GM18858 (cell line): ENCODE results near the gene PTER.

Experiments
- ATAC-seq: cut with Tn5 transposase; IDR thresholded peaks from one replicate; pipeline ENCODE4 v1.9.1; 2021; ENCODE audit not compliant: unreplicated experiment

PTER gene, protein sequence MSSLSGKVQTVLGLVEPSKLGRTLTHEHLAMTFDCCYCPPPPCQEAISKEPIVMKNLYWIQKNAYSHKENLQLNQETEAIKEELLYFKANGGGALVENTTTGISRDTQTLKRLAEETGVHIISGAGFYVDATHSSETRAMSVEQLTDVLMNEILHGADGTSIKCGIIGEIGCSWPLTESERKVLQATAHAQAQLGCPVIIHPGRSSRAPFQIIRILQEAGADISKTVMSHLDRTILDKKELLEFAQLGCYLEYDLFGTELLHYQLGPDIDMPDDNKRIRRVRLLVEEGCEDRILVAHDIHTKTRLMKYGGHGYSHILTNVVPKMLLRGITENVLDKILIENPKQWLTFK

DNA sequence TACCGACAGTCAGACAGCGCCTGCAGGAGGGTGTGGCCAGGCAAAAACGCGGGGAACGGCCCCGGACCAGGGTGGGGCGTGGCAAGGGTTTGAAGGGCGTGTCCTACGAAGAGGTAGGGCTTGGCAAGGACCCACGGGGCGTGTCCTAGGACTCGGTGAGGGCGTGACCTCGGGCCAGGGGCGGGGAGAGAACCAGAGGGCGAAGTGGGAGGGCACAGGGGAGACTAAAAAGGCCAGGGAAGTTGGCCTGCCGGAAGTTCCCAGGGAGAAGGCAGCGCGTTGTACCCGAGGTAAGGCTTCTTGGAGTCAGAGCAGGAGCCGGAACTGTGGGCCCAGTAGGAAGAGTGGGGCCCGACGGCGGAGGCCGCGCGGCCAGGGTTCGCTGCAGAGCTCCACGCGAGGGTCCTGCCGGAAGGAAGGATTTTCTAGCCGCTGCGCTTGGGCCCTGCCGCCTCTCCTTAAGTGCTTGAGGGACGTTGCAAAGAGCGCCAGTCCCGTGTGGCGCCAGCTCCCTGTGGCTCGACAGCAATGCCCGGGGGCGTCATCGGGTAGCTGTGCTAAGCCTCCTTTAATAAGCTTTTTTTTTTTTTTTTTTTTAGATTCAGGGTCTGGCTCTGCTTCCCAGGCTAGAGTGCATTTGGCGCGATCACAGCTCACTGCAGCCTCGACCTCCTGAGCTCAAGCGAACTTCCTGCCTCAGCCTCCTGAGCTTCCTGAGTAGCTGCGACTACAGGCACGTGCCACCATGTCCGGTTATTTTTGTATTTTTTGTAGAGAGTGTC lies at the start of gene PTER:
TSS of gene PTER (plus strand) at position 253 of the 782 bp plus-strand sequence. CDS start 47,375 bp downstream, outside the sequence.
- peak; percentile 92 for ATAC-seq

DNA sequence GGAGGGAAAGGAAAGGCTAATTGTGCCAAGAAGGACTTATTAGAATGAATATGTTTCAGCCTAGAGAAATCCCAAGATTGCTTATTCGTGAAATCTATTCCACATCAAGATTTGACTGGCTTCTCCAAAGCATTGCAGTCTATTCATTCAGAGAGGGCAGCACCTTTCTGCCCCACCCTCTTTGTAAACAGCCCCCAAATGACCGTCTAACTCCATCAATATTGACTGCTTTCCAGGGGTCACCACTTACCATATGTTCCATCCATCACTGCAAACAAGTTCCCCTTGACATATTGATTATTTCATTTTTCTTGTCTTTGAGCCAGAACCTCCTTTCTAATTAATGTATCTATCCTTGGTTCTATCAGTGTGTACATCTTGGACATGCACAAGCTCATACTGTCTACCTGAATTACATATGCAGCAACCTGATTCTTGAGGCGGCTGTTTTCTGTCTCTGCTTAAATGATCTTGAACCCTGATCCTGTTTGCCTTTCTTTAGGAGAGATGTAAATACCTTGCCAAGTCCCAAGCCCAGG lies 44.2 kb upstream of the PTER start:
- ATAC-seq: no peak

DNA sequence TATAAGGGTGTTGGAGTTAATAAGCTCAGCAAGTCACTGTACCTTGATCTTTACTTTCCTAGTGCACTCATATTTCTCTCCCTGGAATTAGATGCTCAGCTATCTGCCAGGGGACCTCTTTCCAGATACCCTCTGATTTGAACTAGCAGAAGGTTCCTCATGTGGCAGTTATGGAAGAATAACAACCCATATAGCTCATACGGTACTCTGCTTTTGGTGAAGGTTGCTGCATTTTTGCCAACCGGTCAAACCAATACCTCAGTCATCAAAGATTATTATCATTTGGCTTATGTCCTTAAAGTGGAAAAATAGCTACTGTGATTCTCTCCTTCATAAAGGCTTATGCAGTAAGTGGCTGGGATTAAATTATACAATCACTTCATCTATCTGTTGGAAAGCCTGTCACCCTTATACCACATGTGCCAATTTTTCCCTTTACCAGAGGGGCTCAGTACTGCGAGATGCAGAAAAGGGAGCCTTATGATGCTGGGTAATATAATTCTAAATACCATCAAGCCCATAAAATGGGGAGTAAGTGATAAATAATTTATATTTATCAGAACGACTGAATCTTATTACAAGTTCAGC lies 43.4 kb upstream of the PTER start:
- ATAC-seq: no peak

DNA sequence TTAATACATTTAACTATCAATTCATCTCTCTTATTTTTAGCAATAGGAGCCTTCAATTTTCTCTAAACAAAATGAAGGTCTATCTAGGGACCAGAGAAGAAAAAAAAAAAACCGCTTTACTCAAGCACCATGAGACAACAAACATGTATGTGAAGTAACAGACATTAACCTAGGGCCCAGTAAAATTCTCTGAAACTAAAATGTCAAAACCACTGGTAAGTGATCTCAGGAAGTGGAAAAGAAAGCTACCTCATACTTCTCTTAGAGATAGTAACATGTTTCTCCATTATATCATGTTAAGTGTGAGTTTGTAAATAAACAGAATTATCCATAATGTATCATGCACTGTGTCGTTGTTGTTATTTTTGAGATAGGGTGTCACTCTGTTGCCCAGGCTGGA lies 35.4 kb upstream of the PTER start:
- ATAC-seq: no peak

DNA sequence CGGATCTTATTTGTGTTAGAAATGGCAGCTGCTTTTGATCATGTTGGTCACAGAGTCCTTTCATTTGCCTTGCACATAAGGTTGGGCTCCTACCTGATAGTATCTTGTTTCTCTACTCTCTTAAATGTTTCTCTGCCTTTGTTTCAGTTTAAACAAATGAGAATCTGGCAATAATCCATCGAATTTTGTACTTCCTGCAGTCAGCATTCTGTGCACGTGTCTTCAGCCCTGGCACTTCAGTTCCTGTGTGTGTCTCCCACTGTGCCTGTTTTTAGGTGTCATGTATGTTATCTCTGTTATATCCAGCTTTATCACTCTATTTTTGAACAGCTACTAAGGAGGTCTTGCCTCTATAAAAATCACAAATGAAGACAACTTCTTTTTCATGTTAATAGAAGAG lies 28.4 kb upstream of the PTER start:
- ATAC-seq: no peak

DNA sequence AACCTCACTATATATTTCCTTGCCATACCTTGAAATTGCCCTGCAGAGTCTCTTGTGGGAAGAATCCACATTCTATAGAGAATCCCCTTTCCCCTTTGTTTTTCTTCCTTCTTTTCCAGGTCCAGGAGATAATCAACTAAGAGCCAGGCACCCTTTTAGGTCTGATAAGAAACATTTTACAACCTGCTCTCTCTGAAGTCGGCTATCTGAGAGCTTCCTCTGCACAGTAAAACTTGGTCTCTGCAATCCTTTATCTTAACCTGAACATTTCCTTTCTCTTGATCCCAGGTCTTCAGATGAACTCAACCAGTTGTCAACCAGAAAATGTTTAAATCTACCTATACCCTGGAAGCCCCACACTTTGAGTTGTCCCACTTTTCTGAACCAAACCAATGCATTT lies 19.5 kb upstream of the PTER start:
- no peak for ATAC-seq

DNA sequence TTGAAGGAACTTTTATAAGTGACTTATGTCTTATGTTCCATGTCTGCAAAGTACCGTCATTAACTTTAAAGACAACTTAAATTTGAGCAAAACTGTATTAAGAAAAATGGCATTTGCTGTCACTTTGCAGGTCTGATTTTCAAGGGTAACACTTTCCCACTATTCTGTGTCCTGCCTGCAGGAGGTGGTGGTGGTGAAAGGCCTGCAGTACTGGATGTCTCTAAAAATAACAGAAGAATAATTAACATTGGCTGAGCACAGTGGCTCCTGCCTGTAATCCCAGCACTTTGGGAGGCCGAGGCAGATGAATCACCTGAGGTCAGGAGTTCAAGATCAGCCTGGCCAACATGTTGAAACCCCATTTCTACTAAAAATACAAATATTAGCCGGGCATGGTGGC lies 13.2 kb upstream of the PTER start:
- no peak for ATAC-seq

DNA sequence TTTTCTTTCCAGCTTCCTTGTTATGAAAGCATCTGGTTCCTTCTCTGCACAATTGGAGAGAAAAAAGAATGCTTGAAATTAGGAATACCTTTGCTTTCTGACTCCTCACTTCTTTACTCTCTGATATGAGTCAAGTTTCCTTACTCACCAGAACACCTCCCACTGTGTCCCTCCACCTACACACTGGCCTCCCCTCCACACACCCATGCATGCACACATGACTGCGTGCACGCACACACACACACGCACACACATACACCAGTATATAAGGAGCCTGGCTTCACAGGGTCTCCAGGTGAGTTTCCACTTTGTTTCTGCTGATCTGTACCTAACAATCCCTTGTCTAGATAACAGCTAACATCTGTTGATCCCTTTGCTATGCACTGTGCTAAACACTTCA lies 11.4 kb upstream of the PTER start:
- no peak for ATAC-seq

DNA sequence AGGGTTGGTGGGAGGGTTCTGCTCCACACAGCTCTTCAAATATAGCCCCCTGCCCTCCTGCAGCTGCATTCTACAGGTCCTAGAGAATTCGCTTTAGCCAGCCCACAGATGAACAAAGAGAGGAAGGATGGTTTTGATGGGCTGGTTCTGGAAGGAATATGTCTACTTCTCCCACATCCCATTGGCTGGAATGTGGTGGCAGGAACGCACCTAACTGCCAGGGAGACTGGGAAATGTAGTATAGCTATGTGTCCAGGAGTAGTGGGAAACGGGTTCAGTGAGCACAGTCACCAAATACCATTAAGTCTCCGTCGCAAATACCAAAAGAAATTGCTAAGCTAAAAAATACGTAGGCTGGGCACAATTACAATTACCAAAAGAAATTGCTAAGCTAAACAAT lies 7.3 kb upstream of the PTER start:
- ATAC-seq: no peak

DNA sequence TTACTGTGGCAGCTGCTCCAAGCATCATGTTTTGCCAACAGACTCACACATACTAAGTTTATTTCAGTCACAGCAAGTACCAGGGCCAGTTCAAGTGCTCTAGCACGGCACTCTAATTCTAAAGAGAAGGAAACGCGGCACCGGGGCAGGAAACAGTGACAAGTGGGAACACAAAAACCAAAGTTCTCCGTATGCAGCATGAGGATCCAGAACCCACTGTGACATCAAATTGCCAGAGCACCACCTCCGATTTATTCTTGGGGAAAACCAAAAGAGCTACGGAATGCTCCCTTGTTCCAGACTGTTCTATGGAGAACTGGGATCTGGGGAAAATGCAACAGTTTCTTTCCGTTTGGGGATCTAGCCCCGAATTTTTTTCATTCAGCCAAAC lies 448 bp upstream of the PTER start:
- ATAC-seq: peak; percentile 6

DNA sequence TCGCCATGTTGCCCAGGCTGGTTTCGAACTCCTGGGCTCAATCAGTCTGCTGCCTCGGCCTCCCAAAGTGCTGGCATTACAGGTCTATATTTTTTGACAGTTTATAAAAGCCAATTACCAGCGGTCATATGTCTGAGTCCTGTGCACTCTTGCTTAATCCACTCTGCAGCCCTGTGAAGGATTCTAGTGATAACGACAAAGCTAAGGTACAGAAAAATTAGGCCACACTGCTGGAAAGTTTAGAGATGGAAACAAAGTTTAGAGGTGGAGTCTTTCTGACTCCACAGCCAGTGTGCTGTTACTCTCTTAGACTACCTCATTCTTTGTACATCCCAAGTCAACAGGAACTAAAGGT lies 707 bp downstream of the PTER start:
- ATAC-seq: no peak

DNA sequence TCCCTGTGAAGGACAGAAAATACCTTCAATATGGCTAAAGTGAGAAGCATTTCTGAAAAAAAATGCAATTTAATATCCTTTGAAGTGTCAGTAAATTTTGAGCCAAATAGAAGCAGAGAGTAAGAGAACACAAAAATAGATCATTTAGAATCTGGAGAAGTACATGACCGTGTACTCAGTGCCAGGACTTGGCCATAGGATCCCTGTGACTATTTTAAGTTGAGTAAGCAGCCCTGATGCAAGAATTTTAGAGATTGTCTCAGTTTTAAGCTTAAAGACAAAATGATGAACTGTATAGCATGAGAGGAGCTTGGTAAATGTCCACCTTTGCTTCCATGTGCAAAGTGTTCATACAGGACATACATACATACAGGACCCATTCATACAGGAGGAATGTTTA lies 2.5 kb downstream of the PTER start:
- no peak for ATAC-seq

DNA sequence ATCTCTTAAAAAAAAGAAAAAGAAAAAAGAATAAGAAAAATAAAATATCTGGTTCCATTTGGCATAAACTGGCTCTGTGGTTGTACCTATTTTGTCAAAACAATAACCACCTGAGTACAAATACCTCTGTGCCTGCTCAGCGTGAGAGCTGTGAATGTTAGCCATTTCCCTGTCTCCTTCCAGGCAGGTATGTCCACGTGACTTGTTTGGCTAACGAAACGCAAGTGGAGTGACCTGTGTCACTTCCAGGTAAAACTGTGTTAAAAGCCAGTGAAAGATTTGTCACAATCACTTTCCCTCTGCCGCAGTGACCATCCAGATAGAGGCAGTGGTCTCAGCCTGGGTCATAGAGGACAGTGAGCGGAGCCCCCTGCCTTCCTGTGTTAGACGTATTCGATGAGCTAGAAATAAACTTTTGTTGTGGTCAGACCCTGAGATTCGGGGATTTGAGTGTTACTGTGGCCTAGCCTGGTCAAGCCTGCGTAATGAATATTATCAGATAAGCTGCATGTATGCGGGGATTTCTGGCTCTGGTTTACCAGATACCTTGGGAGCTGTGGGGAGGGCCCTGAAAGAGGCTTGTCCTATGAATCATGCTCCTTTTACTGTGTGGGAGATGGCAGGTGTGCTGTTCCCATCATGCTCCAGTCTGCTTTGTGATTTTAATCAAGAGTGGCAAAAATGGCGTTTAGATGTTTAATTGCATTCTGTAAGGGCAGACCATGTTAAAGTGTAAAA lies 3.8 kb downstream of the PTER start:
- no peak for ATAC-seq

DNA sequence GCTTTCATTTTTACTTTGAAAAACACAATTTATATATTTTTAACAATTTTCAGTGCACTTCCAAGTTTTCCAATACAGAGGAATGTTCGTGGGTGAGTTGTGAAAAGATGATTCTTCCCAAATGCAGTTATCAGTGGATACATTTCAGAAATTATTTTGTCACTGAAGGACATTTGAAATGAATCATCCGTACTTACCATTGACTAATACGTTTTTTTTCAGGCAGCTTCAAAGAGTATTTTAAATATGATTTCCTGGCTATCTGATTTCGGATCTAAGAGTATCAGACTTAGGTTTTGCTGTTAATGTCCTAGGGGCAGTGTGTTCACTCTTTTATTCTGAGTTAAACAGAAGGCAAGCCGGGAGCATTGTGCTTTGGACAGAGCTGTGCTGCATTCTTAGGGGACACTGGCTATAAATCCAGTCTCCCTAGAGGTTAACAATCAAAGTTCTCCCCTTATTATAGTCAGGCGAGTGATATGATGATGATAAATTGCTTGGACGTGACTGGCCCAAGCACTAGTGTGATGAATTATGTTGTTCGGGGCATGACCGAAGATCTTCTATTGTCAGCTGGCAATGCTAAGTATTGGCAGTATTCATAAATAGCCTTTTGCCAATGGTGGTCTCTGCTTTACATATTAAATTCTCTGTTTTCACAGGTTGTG lies 4.5 kb downstream of the PTER start:
- no peak for ATAC-seq

DNA sequence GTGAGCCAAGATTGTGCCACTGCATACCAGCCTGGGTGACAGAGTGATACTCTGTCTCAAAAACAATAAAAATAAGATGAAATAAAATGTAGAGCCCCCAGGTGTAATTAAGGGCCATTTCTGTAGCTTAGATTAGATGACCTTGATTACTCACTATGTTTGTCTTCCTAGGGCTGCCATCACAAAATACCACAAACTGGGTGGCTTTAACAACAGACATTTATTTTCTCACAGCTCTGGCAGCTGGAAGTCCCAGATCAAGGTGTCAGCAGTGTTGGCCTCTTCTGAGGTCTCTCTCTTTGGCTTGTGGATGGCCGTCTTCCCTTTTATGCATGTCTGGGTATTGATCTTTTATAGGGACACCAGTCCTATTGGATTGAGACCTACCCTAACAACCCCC lies 6.1 kb downstream of the PTER start:
- ATAC-seq: no peak

DNA sequence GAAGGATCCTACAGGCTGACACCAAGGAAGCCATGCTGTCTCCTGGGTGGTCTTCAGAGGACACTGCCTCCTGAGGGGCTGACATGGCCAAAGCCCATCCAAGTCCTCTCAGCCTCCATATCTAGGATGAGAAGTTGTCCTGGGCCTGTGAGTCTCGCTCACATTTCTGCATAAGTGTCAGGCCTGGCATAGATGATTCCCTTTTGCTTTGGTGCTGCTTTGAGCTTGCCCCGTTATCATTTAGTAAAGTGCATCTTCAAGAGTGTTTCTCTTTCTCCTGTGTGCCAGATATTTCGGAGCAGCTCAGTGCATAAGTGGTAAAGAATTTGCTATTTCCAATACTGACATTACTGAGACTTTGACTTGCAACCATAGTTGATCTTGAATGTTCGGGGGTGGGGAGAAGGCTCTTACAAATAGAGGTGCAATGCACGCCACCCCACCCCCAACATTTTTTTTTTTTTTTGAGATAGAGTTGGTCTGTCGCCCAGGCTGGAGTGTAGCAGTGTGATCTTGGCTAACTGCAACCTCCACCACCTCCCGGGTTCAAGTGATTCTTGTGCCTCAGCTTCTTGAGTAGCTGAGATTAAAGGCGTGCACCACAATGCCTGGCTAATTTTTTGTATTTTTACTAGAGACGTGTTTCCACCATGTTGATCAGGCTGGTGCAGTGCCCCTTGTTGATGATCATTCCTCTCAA lies 9.1 kb downstream of the PTER start:
- ATAC-seq: no peak

DNA sequence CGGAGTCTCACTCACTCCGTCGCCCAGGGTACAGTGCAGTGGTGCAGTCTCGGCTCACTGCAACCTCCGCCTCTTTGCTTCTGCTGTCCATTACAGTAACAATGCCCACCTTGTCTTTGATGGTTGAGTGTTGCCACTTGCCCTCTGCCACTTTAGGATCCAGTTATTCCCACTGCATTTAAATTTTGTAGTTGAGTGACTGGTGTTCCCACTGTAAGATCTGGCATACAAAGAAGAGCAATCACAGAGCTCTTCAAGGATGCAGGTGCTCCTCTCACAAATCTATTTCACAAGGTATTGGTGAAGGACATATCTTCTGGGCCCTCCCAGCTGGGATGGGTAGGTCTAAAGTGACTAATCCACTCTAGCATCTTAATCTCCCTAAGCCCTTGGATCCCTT lies 12.6 kb downstream of the PTER start:
- ATAC-seq: no peak

DNA sequence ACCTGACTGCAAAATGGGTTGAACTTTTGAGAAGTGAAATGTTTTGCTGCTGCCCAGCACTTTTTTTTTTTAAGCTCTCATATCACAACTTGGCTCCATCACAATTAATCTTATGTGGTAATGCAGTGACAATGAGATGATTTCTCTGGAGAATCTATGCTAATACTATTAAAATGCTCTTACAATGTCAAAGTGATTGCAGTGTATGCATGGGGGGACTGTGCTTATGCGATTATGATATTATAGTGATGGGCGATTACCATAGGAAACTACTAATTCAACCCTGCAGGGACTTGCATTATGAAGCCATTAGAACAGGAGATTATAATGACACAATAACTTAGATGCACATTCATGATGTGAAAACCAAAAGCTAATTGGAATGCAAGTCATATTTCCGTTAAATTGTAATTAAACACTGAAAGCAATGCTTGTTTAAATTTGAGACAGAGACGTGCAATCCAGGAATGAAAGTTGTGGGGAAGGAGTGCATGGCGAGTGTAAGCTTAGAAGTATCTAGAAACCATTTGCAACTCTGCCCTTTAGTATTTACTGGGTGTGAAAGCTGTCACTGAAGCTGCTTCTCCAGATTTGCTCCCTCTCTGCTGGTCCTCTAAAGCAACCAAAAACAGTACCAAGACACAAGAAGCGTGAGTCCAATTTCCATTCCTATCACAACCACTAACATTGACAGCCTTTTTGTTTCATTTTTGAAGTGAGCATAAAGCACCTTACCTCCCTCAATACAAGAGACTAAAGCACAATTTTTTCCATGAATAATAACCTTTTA lies 21.6 kb downstream of the PTER start:
- no peak for ATAC-seq

DNA sequence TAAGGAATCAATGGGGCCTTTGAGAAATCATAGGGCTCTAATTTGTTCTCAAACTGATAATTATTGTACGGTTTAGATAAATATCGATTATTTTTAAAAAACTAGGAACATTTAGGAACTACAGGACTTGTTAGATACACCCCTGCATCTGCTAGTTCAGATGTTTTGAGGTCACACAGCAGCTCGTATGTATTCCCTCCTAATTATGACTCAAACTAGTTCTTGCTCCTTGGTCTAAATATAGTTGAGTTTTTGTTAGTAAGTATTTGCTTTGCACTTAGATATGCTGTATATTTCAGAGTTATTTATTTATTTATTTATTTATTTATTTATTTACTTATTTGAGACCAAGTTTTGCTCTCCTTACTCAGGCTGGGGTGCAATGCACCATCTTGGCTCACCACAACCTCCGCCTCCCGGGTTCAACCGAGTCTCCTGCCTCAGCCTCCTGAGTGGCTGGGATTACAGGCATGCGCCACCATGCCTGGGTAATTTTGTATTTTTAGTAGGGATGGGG lies 22.7 kb downstream of the PTER start:
- ATAC-seq: no peak
